NCI-H1105 (cell line): ENCODE data around the gene ATP6AP2.

ENCODE experiments used
- DNase-seq: peaks from one replicate; lab custom pipeline; 2025; lab: John Stamatoyannopoulos, UW

ATP6AP2 gene

GRCh38 chrX:40644176-40644575, 63.4 kb downstream of the ATP6AP2 start:
- no peak for DNase-seq

GRCh38 chrX:40644821-40645358, 64.1 kb downstream of the ATP6AP2 start:
- DNase-seq: no peak

GRCh38 chrX:40646489-40647306, 65.9 kb downstream of the ATP6AP2 start:
- DNase-seq: no peak

GRCh38 chrX:40647307-40648197, 66.8 kb downstream of the ATP6AP2 start, which contains the start of gene CXorf38:
CXorf38 (minus strand) TSS chrX:40647561; CDS start chrX:40647520, 41 bp downstream.
- DNase-seq: peak; percentile 80

GRCh38 chrX:40651620-40652223, 71.0 kb downstream of the ATP6AP2 start:
- peak; percentile 38 for DNase-seq

GRCh38 chrX:40652664-40653063, 71.9 kb downstream of the ATP6AP2 start:
- DNase-seq: no peak

GRCh38 chrX:40653535-40653934, 72.8 kb downstream of the ATP6AP2 start:
- no peak for DNase-seq
